ENCODE data around the gene C1orf198. TPM values are rescaled to one million over a fixed set of nuclear protein-coding genes. Genes with fewer than 3 reads are reported as not detected.

C1orf198 gene
- total and polyA plus RNA-seq, 2 of the 4 experiments (the other 2 are of a cell fraction): 67.4 to 76.2 TPM

GRCh38 chr1:230870916-230871315 lies 2.6 kb upstream of the C1orf198 start:
- no peak overlapping the region for H3K4me3 ChIP-seq (ENCODE audit: insufficient read depth, low read depth, low read length)
- H3K36me3 ChIP-seq (ENCODE audit: control insufficient read depth, insufficient read depth, low read length): peaks cover 2% of the 10 kb centered on the region; the same call in 1 of the 2 replicates
- H3K9me1 ChIP-seq (ENCODE audit: insufficient read depth, low read length): 0 out of 2 replicates have a peak, but pooled peaks cover 3% of the 10 kb centered on the region
- peak overlapping the region; percentile 21 for H2BK5ac ChIP-seq (ENCODE audit: low read depth, low read length, poor library complexity, severe bottlenecking)
- no peaks in the 10 kb centered on the region for H3K27me3 ChIP-seq (ENCODE audit: control insufficient read depth, insufficient read depth, low read length)
- peak overlapping the region; percentile 55; the same call in 1 of the 2 replicates for H3K14ac ChIP-seq (replicated peaks; ENCODE audit: low read depth, low read length)
- CTCF ChIA-PET: no interaction called here
- DNase-seq (no peak), ATAC-seq (ENCODE audit: low read depth) (no peak)
- POLR2A ChIA-PET (ENCODE audit: unreplicated experiment): no interaction called here
- in situ Hi-C loops (cut with MboI; ENCODE audit: low sequenced_read_pairs): loop anchor here (25.0 kb wide), 1 partner anchor 784 kb away; no protein-coding TSS in a partner anchor
- peak overlapping the region; percentile 18 to 66; a peak in 3 of 4 replicates for H4K8ac ChIP-seq (ENCODE audit: low read depth in 2 of 2, low read length in 2 of 2)
- no peak overlapping the region for H3K4me2 ChIP-seq (ENCODE audit: low read depth, low read length)
- H2BK120ac ChIP-seq (ENCODE audit: low read depth, low read length): peak overlapping the region; percentile 86
- H2AFZ ChIP-seq (replicated peaks; ENCODE audit: low read length, poor library complexity): no peak overlapping the region
- H4K91ac ChIP-seq (ENCODE audit: insufficient read depth, low read depth, low read length): peak overlapping the region; percentile 86
- H2BK20ac ChIP-seq (ENCODE audit: low read depth, low read length): peak overlapping the region; percentile 91
- peak overlapping the region; percentile 93 for H2BK15ac ChIP-seq (ENCODE audit: low read depth, low read length)
- H3K79me1 ChIP-seq (ENCODE audit: low read depth in 1 of 2, low read length in 2 of 2): peaks cover 1 to 21% of the 10 kb centered on the region in 2 experiments; a peak in 3 of 4 replicates
- no TSS peak for BruUV-seq (replicated peaks)
- no CpG with 5 or more reads among the region's 4 CpGs for WGBS, 2 experiments (ENCODE audit: extremely low coverage in 2 of 2, insufficient read length in 1 of 2)
- peak overlapping the region; percentile 71 for H3K4ac ChIP-seq (ENCODE audit: low read depth, low read length)
- H3K18ac ChIP-seq (ENCODE audit: low read depth, low read length): peak overlapping the region; percentile 69; the same call in 1 of the 2 replicates
- H4K5ac ChIP-seq (ENCODE audit: low read depth, low read length): peak overlapping the region; percentile 62
- peaks cover 10% of the 10 kb centered on the region for H3K4me1 ChIP-seq (ENCODE audit: control insufficient read depth, insufficient read depth, low read length)
- intact Hi-C loops (cut with micrococcal nuclease): no loop called here
- H2AK5ac ChIP-seq (ENCODE audit: low read depth, low read length): peak overlapping the region; percentile 98
- no peaks in the 10 kb centered on the region for H3K9me3 ChIP-seq (ENCODE audit: control insufficient read depth, insufficient read depth, low read length)
- no peak overlapping the region for H2AK9ac ChIP-seq (replicated peaks; ENCODE audit: low read depth, low read length, poor library complexity)
- TF ChIP-seq MAZ (IDR thresholded peaks at IDR 0.05; ENCODE audit: borderline replicate concordance, low read depth, low read length) (no peak), FOS (IDR thresholded peaks at IDR 0.05; ENCODE audit: low read depth, low read length) (no peak), ELK1 (IDR thresholded peaks at IDR 0.05; ENCODE audit: borderline replicate concordance, low read depth, low read length) (no peak), RFX5 (IDR thresholded peaks at IDR 0.05; ENCODE audit: low read depth, low read length) (no peak), RAD21 (IDR thresholded peaks at IDR 0.05; ENCODE audit: low read length) (no peak), USF2 (IDR thresholded peaks at IDR 0.05; ENCODE audit: low read depth, low read length) (no peak), CTCF (conservative IDR thresholded peaks at IDR 0.05; ENCODE audit: low read depth, low read length) (no peak), POLR2A (IDR thresholded peaks at IDR 0.05; ENCODE audit: low read depth, low read length) (no peak), RCOR1 (IDR thresholded peaks at IDR 0.05; ENCODE audit: insufficient replicate concordance, low read length) (no peak), SMC3 (IDR thresholded peaks at IDR 0.05; ENCODE audit: low read depth, low read length) (no peak), CHD1 (IDR thresholded peaks at IDR 0.05; ENCODE audit: low read depth, low read length) (no peak), NFE2L2 (IDR thresholded peaks at IDR 0.05; ENCODE audit: low read depth, low read length) (no peak), BHLHE40 (IDR thresholded peaks at IDR 0.05; ENCODE audit: low read depth, low read length) (no peak), MAFK (IDR thresholded peaks at IDR 0.05; ENCODE audit: low read depth, low read length) (no peak), MXI1 (IDR thresholded peaks at IDR 0.05; ENCODE audit: borderline replicate concordance, low read depth, low read length) (no peak), CEBPB (IDR thresholded peaks at IDR 0.05; ENCODE audit: low read depth, low read length) (no peak)
- no peak overlapping the region for H3K56ac ChIP-seq (ENCODE audit: extremely low read depth, insufficient read depth, low read length)
- H3K23ac ChIP-seq (ENCODE audit: low read depth, low read length): 0 out of 2 replicates have a peak overlapping the region, but pooled peaks have one; percentile 68
- H4K20me1 ChIP-seq (ENCODE audit: insufficient read depth, low read length): peaks cover 5% of the 10 kb centered on the region
- H3K27ac ChIP-seq (ENCODE audit: insufficient read depth, low read length): peak overlapping the region; percentile 50; the same call in 1 of the 2 replicates
- H3K9ac ChIP-seq (ENCODE audit: low read depth, low read length): no peak overlapping the region
- dilution Hi-C loops (cut with HindIII; ENCODE audit: low sequenced_read_pairs, unreplicated experiment): no loop called here

All from IMR-90 (cell line).